IMR-90 (cell line): ENCODE results near the gene AFG1L. TPM values are rescaled to one million over a fixed set of nuclear protein-coding genes. Genes with fewer than 3 reads are reported as not detected.

Experiments used
- ATAC-seq: fragments of 200-7000 bp; cut with Tn5 transposase; 2 replicates; pipeline ENCODE4 v1.9.1; 2020; ENCODE audit warnings: low read depth, mild to moderate bottlenecking, moderate library complexity
- BruUV-seq: library from RNA; stranded (reverse); fragments of 400-500 nt; replicated peaks from 2 replicates; lab custom pipeline; 2021; lab: Mats Ljungman, UMichigan
- CTCF ChIA-PET: fragments of 300-600 bp; formaldehyde crosslinking; extraction: SDS; loops from one replicate; lab custom pipeline; 2021; ENCODE audit warnings: antibody characterized with exemption; lab: Yijun Ruan, JAX
- POLR2A ChIA-PET: fragments of 300-600 bp; sonication (Branson Sonifier 250); formaldehyde crosslinking; loops from one replicate; lab custom pipeline; 2022; ENCODE audit warnings: antibody characterized with exemption; ENCODE audit not compliant: unreplicated experiment; lab: Charles Lee
- DNase-seq: peaks from one replicate; pipeline ENCODE4 v3.0.0; 2013
- H2AFZ ChIP-seq: replicated peaks from 2 replicates; pipeline ENCODE3; 2013; ENCODE audit warnings: low read length, mild to moderate bottlenecking; ENCODE audit not compliant: poor library complexity
- H2AK5ac ChIP-seq: 2 replicates; pipeline ENCODE4 v1.6.1; 2013; ENCODE audit warnings: low read depth, low read length, inconsistent platforms
- H2AK9ac ChIP-seq: replicated peaks from 2 replicates; pipeline ENCODE3; 2013; ENCODE audit warnings: mild to moderate bottlenecking, low read depth, low read length, moderate library complexity; ENCODE audit not compliant: poor library complexity
- H2BK120ac ChIP-seq: 2 replicates; pipeline ENCODE4 v1.6.1; 2013; ENCODE audit warnings: low read depth, low read length, inconsistent platforms
- H2BK15ac ChIP-seq: 3 replicates; pipeline ENCODE4 v1.6.1; 2013; ENCODE audit warnings: low read depth, low read length, inconsistent platforms
- H2BK20ac ChIP-seq: 2 replicates; pipeline ENCODE4 v1.6.1; 2013; ENCODE audit warnings: low read depth, mild to moderate bottlenecking, inconsistent platforms, low read length, moderate library complexity
- H2BK5ac ChIP-seq: 2 replicates; pipeline ENCODE4 v1.6.1; 2013; ENCODE audit warnings: mild to moderate bottlenecking, low read depth, low read length, inconsistent platforms; ENCODE audit not compliant: poor library complexity, severe bottlenecking
- H3K14ac ChIP-seq: replicated peaks from 2 replicates; pipeline ENCODE4 v1.6.1; 2013; ENCODE audit warnings: low read depth, low read length, inconsistent platforms
- H3K18ac ChIP-seq: 2 replicates; pipeline ENCODE4 v1.6.1; 2013; ENCODE audit warnings: low read depth, low read length, control low read depth
- H3K23ac ChIP-seq: 2 replicates; pipeline ENCODE4 v1.6.1; 2013; ENCODE audit warnings: low read depth, low read length, inconsistent platforms
- H3K27ac ChIP-seq: 2 replicates; pipeline ENCODE4 v1.5.1; 2013; ENCODE audit warnings: mild to moderate bottlenecking, control low read depth, low read length; ENCODE audit not compliant: insufficient read depth
- H3K27me3 ChIP-seq: 2 replicates; pipeline ENCODE4 v1.6.1; 2013; ENCODE audit warnings: low read length; ENCODE audit not compliant: control insufficient read depth, insufficient read depth
- H3K36me3 ChIP-seq: 2 replicates; pipeline ENCODE4 v1.6.1; 2013; ENCODE audit warnings: low read length, mixed read lengths; ENCODE audit not compliant: control insufficient read depth, insufficient read depth
- H3K4ac ChIP-seq: 2 replicates; pipeline ENCODE4 v1.6.1; 2013; ENCODE audit warnings: low read depth, low read length, inconsistent platforms
- H3K4me1 ChIP-seq: 2 replicates; pipeline ENCODE4 v1.6.1; 2013; ENCODE audit warnings: low read length, mixed read lengths; ENCODE audit not compliant: control insufficient read depth, insufficient read depth
- H3K4me2 ChIP-seq: 2 replicates; pipeline ENCODE4 v1.6.1; 2013; ENCODE audit warnings: low read depth, mild to moderate bottlenecking, control low read depth, low read length, moderate library complexity
- H3K4me3 ChIP-seq: 2 replicates; pipeline ENCODE4 v1.5.1; 2013; ENCODE audit warnings: low read depth, mild to moderate bottlenecking, control low read depth, low read length, moderate library complexity; ENCODE audit not compliant: insufficient read depth
- H3K56ac ChIP-seq: 2 replicates; pipeline ENCODE4 v1.6.1; 2013; ENCODE audit warnings: low read length, inconsistent platforms; ENCODE audit not compliant: insufficient read depth; ENCODE audit errors: extremely low read depth
- H3K79me1 ChIP-seq, 2 experiments: 2 replicates each; pipeline ENCODE4 v1.6.1; 2013; ENCODE audit warnings: low read length in 2 of 2, inconsistent platforms in 1 of 2, low read depth in 1 of 2
- H3K9ac ChIP-seq: 2 replicates; pipeline ENCODE4 v1.6.1; 2013; ENCODE audit warnings: low read depth, low read length, control low read depth
- H3K9me1 ChIP-seq: 2 replicates; pipeline ENCODE4 v1.6.1; 2013; ENCODE audit warnings: low read length, inconsistent platforms; ENCODE audit not compliant: insufficient read depth
- H3K9me3 ChIP-seq: 2 replicates; pipeline ENCODE4 v1.6.1; 2013; ENCODE audit warnings: low read length; ENCODE audit not compliant: control insufficient read depth, insufficient read depth
- H4K20me1 ChIP-seq: 2 replicates; pipeline ENCODE4 v1.6.1; 2013; ENCODE audit warnings: low read length, inconsistent platforms; ENCODE audit not compliant: insufficient read depth
- H4K5ac ChIP-seq: 2 replicates; pipeline ENCODE4 v1.6.1; 2013; ENCODE audit warnings: mild to moderate bottlenecking, low read depth, low read length, control low read depth
- H4K8ac ChIP-seq, 2 experiments: 2 replicates each; pipeline ENCODE4 v1.6.1; 2013; ENCODE audit warnings: low read depth in 2 of 2, low read length in 2 of 2, control low read depth in 1 of 2, inconsistent platforms in 1 of 2
- H4K91ac ChIP-seq: 2 replicates; pipeline ENCODE4 v1.6.1; 2013; ENCODE audit warnings: low read depth, low read length, inconsistent platforms; ENCODE audit not compliant: insufficient read depth
- BHLHE40 ChIP-seq: fragments of 150-350 bp; IDR thresholded peaks from 2 replicates; pipeline ENCODE4 v1.6.1; 2016; ENCODE audit warnings: mild to moderate bottlenecking, low read depth, low read length
- MAFK ChIP-seq: IDR thresholded peaks from 2 replicates; pipeline ENCODE4 v1.6.1; 2012; ENCODE audit warnings: low read depth, low read length, improper control_type of control experiment
- WGBS, 2 experiments: methylation state at CpG; one replicate each; pipeline versions ENCODE4 v1.1.5 to v1.1.7; 2013; ENCODE audit warnings: missing lambda C conversion rate in 2 of 2; ENCODE audit not compliant: insufficient read length in 1 of 2; ENCODE audit errors: extremely low coverage in 2 of 2; 5-methylcytosine and 5-hydroxymethylcytosine counted together
- dilution Hi-C: fragments of 300-500 bp; cut with HindIII; formaldehyde crosslinking; loops from one replicate; pipeline ENCODE4 v1.14.3; 2018; ENCODE audit warnings: low sequenced_read_pairs; ENCODE audit not compliant: unreplicated experiment
- in situ Hi-C: fragments of 300-500 bp; cut with MboI; formaldehyde crosslinking; loops from 3 replicates; pipeline ENCODE4 v1.14.3; 2019; ENCODE audit warnings: low sequenced_read_pairs, inconsistent platforms, mixed read lengths
- intact Hi-C: fragments of 100-400 bp; cut with micrococcal nuclease; formaldehyde crosslinking; loops from 2 replicates; pipeline ENCODE4 v1.10.0; 2022
- polyA plus RNA-seq, 3 experiments: library from polyadenylated mRNA; depleted of rRNA; stranded (reverse); fragments of >200 nt; gene quantifications; 2 replicates each; pipeline ENCODE4 v1.2.3, GENCODE V29; 2012; ENCODE audit warnings: low replicate concordance in 1 of 3
- total RNA-seq: library from RNA; depleted of rRNA; stranded (reverse); fragments of >200 nt; gene quantifications from 2 replicates; pipeline ENCODE4 v1.2.3, GENCODE V29; 2012

The AFG1L gene
- total and polyA plus RNA-seq, 2 of the 4 experiments (the other 2 are of a cell fraction) = 1.0 to 2.0 TPM

- BruUV-seq = no TSS peak
- H4K5ac ChIP-seq = no peak overlapping the region
- H3K56ac ChIP-seq = peak overlapping the region; percentile 32; the same call in 1 of the 2 replicates
- in situ Hi-C loops (no loop called here), dilution Hi-C loops (no loop called here), intact Hi-C loops (loop anchor here (1.0 to 5.0 kb wide), 6 partner anchors 112 to 822 kb away; partner anchors contain the start of genes CD164 and CEP57L1)
- H3K14ac ChIP-seq = peak overlapping the region; percentile 72
- 0% methylated on average over 3 of the region's 64 CpGs; no CpG with 5 or more reads in 1 of the 2 experiments for WGBS, 2 experiments
- H3K18ac ChIP-seq = peak overlapping the region; percentile 53
- peaks cover 9% of the 10 kb centered on the region for H3K9me1 ChIP-seq
- peaks cover 0 to 26% of the 10 kb centered on the region in 2 experiments; a peak in 2 of 4 replicates for H3K79me1 ChIP-seq
- H2BK120ac ChIP-seq = peak overlapping the region; percentile 25; the same call in 1 of the 2 replicates
- peaks cover 5% of the 10 kb centered on the region; the same call in 1 of the 2 replicates for H3K36me3 ChIP-seq
- ATAC-seq (no peak), DNase-seq (peak; percentile 74)
- peak overlapping the region; percentile 38 for H3K23ac ChIP-seq
- peak overlapping the region; percentile 90 for H2BK5ac ChIP-seq
- H3K4me2 ChIP-seq = peak overlapping the region; percentile 67
- H4K91ac ChIP-seq = peak overlapping the region; percentile 12; the same call in 1 of the 2 replicates
- POLR2A ChIA-PET = interaction anchor here (0.5 to 1.0 kb wide), 5 partner anchors 95 to 534 kb away, joined by 3 to 7 read pairs (median 7); partner anchors contain the start of gene SESN1
- peaks cover 19% of the 10 kb centered on the region for H4K20me1 ChIP-seq
- H2BK15ac ChIP-seq = no peak overlapping the region
- peak overlapping the region; percentile 92 for H2AFZ ChIP-seq
- CTCF ChIA-PET = interaction anchor here (1.6 kb wide), 1 partner anchor 333 kb away, joined by 3 read pairs; no protein-coding TSS in a partner anchor
- no peaks in the 10 kb centered on the region for H3K27me3 ChIP-seq
- peak overlapping the region in 1 of 2 experiments; percentile 2; a peak in 1 of 4 replicates for H4K8ac ChIP-seq
- peaks cover 13% of the 10 kb centered on the region for H3K4me1 ChIP-seq
- H3K4me3 ChIP-seq = peak overlapping the region; percentile 78
- H3K9ac ChIP-seq = peak overlapping the region; percentile 86
- H3K4ac ChIP-seq = peak overlapping the region; percentile 72
- H2BK20ac ChIP-seq = no peak overlapping the region
- peak overlapping the region; percentile 80 for H3K27ac ChIP-seq
- 0 out of 2 replicates have a peak overlapping the region, but pooled peaks have one; percentile 11 for H2AK5ac ChIP-seq
- TF ChIP-seq MAFK = no peak
- TF ChIP-seq BHLHE40 = peak; percentile 63
- H2AK9ac ChIP-seq = peak overlapping the region; percentile 92
- no peaks in the 10 kb centered on the region for H3K9me3 ChIP-seq
Measured at GRCh38 chr6:108559884-108560462, 265.1 kb downstream of the AFG1L start.
